ENCODE data around the gene AGAP1.

AGAP1 gene

DNA sequence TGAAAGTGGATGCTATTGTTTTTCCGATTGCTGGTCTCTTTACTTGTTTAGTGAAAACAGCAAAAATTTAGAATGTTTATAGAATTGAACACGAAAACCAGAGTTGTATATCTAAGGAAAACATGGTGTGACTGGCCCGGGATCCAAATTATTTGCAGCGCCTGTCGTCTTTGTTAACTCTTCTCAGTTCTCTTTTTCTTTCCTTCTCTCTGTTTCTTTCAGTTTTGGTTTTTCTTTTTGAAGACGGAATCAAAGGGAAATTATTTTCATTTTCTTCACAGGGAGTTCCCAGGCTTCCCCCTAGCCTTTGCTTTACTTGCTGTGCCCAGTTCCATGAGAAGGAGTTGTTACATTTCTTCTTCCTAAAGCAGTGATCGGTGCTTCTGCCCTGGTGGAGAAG, 76.0 kb downstream of the AGAP1 start:
- DNase-seq (ENCODE audit: low spot score): no peak

GRCh38 chr2:235570256-235570655, 76.4 kb downstream of the AGAP1 start:
- peak; percentile 44 for DNase-seq (ENCODE audit: low spot score)

DNA sequence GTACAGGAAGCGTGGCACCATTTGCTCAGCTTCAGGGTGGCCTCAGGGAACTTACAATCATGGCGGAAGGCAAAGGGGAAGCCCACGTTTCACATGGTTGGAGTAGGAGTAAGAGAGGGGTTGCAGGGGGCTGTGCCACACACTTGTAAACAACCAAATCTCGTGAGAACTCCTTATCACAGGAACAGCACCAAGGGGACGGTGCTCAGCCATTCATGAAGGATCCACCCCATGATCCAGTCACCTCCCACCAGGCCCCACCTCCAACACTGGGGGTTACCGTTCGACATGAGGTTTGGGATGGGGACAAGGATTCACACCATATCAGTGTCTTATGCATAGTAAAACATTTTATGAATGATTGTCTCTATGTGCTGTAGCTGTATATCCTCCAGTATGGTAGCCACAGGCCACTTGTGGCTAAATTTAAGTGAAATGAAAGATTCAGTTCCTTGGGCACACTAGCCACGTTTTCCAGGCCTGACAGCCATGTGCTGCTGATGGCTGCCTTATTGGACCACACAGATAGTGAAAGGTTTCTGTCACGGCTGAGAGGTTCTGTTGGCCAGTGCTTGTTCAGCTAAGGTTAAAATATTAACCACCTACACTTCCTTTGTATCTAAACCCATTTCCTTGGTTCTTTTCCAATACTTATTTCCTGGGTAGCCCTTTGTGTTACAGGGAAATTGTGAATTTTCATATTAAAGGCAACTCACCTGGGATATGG, 77.3 kb downstream of the AGAP1 start:
- no peak for DNase-seq (ENCODE audit: low spot score)

DNA sequence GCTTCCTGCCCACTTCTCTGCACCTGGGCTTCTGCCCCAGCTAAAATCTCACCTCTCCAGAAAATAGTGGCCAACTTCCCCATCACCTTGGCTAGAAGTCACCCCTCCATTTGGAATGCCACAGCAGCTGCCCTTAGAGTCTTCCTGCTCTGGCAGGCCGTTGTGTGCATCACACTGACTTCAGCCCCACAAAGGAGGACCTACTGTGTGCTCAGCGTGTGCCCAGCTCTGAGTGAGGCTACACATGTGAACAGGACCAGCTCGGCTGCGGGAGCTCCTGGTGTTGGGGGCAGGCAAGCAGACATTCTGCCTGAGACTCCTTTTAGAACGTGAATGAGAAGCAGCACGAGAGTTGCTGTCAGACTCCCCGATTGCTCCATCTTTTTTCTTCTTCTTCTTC, 78.7 kb downstream of the AGAP1 start:
- no peak for DNase-seq (ENCODE audit: low spot score)

GRCh38 chr2:235573331-235574221, 79.7 kb downstream of the AGAP1 start:
- DNase-seq (ENCODE audit: low spot score): no peak

GRCh38 chr2:235575431-235575830, 81.6 kb downstream of the AGAP1 start:
- DNase-seq (ENCODE audit: low spot score): no peak

DNA sequence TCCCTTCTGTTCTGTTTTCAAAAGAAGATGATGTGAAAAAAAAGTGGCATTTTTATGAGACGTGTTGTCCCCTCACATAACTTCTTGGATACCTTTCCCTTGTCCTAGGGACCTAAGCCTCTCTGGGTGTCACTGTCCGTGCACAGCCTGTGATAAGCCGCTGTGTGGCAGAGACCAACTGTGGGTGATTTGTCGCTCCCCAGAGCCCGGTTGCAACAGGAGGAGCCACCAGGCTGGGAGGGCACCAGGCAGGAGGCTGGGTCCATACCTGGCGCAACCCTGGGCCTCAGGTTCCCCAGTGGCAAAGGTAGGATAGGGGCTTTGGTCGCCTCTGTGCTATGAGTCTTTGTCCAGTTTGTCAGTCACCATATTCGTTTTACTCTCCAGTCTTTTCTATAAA, 82.1 kb downstream of the AGAP1 start:
- DNase-seq (ENCODE audit: low spot score): no peak

DNA sequence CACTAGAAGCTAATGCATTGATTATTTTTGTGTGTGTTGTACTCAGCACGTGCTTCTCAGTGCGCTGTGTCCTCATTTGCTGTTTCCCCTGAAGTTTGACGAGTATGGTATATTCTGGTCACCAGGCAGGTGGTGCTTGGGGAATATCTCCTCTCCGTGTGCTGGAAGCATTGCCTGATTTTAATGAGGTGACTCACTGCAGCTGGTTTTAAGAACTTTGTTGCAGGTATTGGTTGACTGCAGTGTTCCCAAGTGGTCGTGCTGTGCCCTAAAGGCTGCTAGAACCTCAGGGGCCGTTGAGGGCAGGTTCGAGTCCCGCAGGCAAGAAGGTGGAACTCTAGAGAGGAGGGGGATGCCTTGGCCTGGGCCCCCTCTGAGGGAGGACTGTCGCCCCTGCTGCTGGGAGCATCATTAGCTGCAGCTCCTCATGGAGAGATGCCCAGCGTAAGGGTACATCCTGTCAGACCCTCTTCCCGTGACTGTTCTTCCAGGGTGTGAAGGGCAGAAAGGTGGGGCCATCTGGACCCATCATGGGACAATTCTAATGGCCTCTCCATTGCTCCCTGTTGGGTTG, 82.6 kb downstream of the AGAP1 start:
- DNase-seq (ENCODE audit: low spot score): no peak

DNA sequence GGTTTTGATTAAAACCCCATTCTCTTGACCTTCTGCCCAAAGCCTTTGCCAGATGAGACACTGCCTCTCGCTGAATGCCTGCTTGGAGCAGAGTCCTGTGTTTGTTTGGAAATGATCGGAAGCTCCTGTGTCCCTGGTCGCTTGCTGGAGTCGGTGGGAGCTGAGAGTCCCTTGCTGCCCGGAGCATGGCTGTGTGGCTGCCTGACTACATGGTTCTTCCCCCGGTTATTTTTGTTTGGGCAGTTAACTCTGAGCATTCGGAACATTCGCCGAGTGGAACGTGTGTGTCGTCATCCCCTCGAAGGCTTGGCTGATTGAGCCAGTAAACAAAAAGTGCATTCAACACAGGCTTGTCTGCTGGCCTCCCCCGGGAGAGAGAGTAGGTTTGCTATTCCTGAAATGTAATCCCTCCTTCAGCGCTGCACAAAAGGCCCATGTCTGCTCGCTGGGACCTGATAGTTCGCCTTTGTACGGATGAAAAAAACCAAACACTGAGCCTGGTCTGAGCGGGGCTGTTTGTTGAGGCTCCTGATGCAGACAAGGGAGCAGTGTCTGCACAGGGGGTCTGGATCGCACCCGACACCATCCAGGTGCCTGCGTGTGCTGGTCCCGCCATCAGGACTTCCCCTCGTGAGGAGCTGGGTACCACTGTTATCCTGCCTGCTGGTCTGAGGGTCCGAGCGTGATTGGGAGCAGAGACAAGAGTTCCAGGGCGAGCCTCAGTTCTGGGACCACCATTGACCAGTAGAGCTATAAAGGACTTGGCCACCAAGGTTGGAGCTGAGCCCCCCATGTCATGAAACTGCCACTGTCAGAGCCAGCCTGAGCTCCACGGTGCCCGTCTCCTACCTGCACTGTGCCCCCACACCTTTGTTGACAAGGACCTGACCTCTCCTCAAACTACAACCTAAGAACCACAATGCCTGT, 83.8 kb downstream of the AGAP1 start:
- peak; percentile 19 for DNase-seq (ENCODE audit: low spot score)

- DNase-seq (ENCODE audit: low spot score): no peak
Measured at GRCh38 chr2:235579128-235579527, 85.3 kb downstream of the AGAP1 start.

DNA sequence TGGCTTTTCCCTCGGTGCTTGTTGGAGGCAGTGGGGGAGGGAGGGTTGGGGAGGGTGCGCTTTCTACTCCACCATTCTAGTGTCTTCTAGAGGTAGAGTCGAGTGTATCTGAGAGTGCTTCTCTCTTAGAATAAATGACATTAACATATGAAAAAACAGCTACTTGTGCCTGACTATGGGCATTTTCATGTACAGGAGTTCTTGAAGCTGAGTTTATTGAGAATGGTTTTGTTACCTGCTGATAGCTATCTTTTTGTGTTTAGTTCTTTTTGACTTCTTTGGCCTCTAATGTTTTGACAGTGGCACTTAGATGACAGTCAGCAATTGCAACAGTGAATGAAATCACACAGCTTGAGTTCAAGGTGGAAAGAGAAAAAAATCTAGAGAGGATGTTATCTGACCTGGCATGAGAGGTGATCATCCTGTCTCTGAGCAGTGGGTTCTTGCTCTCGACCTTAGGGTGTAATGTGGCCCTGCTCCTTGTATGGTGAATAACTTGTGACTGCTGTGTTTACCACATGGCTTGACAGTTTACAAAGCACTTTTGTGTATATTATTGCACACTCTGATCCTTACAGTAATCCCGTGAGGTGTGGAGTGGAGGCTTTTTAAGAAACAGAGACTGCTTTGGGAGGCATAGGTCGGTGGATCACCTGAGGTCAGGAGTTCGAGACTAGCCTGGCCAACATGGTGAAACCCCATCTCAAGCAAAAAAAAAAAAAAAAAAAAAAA, 86.7 kb downstream of the AGAP1 start:
- no peak for DNase-seq (ENCODE audit: low spot score)

DNA sequence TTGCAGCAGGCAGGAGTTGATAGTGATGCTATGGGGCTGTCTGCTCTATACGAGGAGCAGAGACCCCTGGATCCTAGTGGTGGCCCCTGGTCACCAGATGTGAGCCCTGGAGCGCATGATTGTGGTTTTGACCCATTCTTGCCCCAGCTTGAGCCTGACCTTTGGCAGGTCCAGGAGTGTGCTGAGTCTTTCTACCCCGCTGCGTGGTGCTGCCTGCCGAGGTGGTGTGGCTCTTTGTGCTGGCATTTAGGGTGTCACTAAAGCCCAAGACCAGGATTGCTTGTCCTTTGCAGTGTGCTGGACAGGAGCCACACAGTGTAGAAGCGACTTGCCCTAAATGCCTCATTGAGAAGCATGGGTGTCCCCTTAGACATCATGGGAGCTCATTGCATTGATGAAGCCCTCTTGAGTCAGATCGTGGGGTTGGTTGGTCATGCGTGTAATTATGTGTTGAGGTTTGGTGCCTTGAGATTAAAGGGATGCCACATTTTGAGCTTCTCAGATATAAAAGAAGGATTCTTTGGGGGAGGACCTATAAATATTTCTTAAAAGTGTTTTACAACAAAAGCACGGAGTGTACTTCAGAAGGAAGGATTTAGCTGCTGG, 88.3 kb downstream of the AGAP1 start:
- no peak for DNase-seq (ENCODE audit: low spot score)

- DNase-seq (ENCODE audit: low spot score): no peak
Measured at GRCh38 chr2:235582729-235583128, 88.9 kb downstream of the AGAP1 start.

GRCh38 chr2:235583144-235583543, 89.3 kb downstream of the AGAP1 start:
- no peak for DNase-seq (ENCODE audit: low spot score)

GRCh38 chr2:235583925-235584637, 90.2 kb downstream of the AGAP1 start:
- no peak for DNase-seq (ENCODE audit: low spot score)

DNA sequence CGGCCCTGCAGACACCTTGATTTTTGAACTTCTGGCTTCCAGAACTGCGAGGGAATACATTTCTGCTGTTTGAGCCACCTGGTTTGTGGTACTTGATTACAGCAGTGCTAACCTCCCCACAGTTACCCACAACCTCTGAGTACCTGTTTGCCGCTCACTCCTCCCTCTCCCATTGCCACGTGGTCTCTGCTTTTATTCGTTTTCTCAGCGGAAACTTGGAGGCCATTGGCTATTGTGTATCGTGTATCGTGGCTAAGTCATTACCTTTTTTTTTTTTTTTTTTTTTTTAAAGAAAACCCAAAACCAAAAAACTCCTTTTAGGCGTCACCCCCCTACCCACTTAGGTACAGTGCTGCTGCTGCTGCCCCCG, 90.8 kb downstream of the AGAP1 start:
- no peak for DNase-seq (ENCODE audit: low spot score)

DNA sequence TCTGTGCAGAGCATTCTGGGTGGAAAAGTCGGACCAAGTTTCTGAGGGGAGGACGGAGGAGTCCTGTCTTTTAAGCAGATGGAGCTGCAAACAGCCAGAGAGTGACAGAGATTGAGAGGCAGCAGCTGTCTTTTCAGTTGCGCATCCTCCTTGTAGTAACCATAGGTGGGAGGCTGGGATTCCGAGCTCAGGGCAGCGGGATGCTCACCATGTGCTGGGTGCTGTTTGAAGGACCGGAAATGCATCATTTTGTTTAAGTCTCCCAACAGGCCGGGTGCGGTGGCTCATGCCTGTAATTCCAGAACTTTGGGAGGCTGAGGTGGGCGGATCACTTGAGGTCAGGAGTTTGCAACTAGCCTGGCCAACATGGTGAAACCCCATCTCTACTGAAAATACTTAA, 93.4 kb downstream of the AGAP1 start:
- no peak for DNase-seq (ENCODE audit: low spot score)

DNA sequence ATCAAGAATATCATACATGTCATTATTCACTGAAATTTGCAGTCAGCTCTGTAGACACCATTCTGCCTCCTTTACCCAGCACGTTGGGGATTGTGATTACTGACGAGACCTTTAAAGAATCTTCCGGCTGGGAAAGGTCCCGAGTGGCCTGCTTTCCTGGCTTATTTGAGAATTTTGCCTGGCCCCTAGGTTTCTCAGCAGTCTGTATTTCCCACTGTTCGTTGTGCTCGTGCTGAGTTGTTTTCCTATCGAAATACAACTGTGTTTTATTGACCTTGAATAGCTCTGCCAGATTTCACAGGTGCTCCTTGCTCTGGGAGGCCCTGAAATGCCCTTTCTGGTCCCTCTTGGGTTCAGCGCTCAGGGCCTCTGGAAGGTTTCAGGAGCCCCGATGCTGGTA, 94.9 kb downstream of the AGAP1 start:
- DNase-seq (ENCODE audit: low spot score): no peak

- DNase-seq (ENCODE audit: low spot score): no peak
Measured at GRCh38 chr2:235591231-235591730, 97.4 kb downstream of the AGAP1 start.

GRCh38 chr2:235591921-235592320, 98.1 kb downstream of the AGAP1 start:
- DNase-seq (ENCODE audit: low spot score): no peak

Measured in hepatic stellate cell (primary cell).